K562 (cell line): ENCODE data around the gene HSPB7. TPM values are rescaled to one million over a fixed set of nuclear protein-coding genes. Genes with fewer than 3 reads are reported as not detected.
"Not testable (repeated sequence)": the region's sequence is repeated elsewhere in the genome, so short reads cannot be mapped to it uniquely, and the experiment has no call there.

Experiments used
- ATAC-seq: fragments of 200-7000 bp; cut with Tn5 transposase; 3 replicates; pipeline ENCODE4 v1.9.1; 2020; ENCODE audit warnings: moderate library complexity
- BruUV-seq: library from RNA; stranded (reverse); fragments of 400-500 nt; replicated peaks from 2 replicates; lab custom pipeline; 2021; lab: Mats Ljungman, UMichigan
- CTCF ChIA-PET: fragments of 300-600 bp; formaldehyde crosslinking; extraction: SDS; loops from one replicate; lab custom pipeline; 2021; ENCODE audit warnings: low intra/inter-chr PET ratio; lab: Yijun Ruan, JAX
- POLR2A ChIA-PET: fragments of 300-600, 350-650 bp; sonication (Branson Sonifier 250); formaldehyde crosslinking; extraction: SDS; loops from one replicate; lab custom pipeline; 2021; ENCODE audit warnings: antibody characterized with exemption, inconsistent platforms; lab: Yijun Ruan, JAX
- DNase-seq, 4 experiments: peaks; one replicate each; pipeline versions ENCODE4 v3.0.0 to v3.0.0-alpha.2; 2011 to 2018; ENCODE audit warnings: low spot score in 3 of 4, mixed read lengths in 3 of 4; ENCODE audit errors: extremely low read depth in 1 of 4
- FAIRE-seq: peaks from 2 replicates; lab custom pipeline; 2011; peaks lifted over from hg19 to GRCh38; lab: Jason Lieb, UNC
- H2AFZ ChIP-seq: 2 replicates; pipeline ENCODE4 v1.6.0; 2011; ENCODE audit warnings: low read depth, low read length, control low read depth, inconsistent platforms
- H3K27ac ChIP-seq: fragments of 200-600 bp; 3 replicates; pipeline ENCODE4 v1.8.0; 2011; ENCODE audit warnings: low read depth, mild to moderate bottlenecking, control low read depth, inconsistent platforms, low read length, moderate library complexity, mixed read lengths; ENCODE audit errors: extremely low read depth
- H3K27me3 ChIP-seq, 2 experiments: fragments of 300-600 bp in 1 of 2; 2 replicates in 1 of 2; 3 replicates in 1 of 2; pipeline versions ENCODE4 v1.6.0 to v1.8.0; 2011; ENCODE audit warnings: inconsistent platforms in 2 of 2, low read length in 2 of 2, mild to moderate bottlenecking in 1 of 2, mixed read lengths in 1 of 2, moderate library complexity in 1 of 2; ENCODE audit not compliant: control insufficient read depth in 2 of 2, insufficient read depth in 2 of 2
- H3K36me3 ChIP-seq: fragments of 300-600 bp; 3 replicates; pipeline ENCODE4 v1.8.0; 2011; ENCODE audit warnings: mild to moderate bottlenecking, low read length, inconsistent platforms; ENCODE audit not compliant: control insufficient read depth, insufficient read depth
- H3K4me1 ChIP-seq, 2 experiments: fragments of 200-600 bp in 1 of 2; replicated peaks in 1 of 2; 2 replicates in 1 of 2; 3 replicates in 1 of 2; pipeline versions ENCODE4 v1.5.1 to v1.8.0; 2011; ENCODE audit warnings: inconsistent platforms in 2 of 2, low read length in 2 of 2, mild to moderate bottlenecking in 1 of 2, mixed read lengths in 1 of 2, moderate library complexity in 1 of 2; ENCODE audit not compliant: control insufficient read depth in 2 of 2, insufficient read depth in 2 of 2
- H3K4me2 ChIP-seq: 2 replicates; pipeline ENCODE4 v1.6.1; 2011; ENCODE audit warnings: low read length, control low read depth, inconsistent platforms, mixed read lengths; ENCODE audit not compliant: insufficient read depth
- H3K4me3 ChIP-seq: fragments of 200-600 bp; sonication (generic), shearing (Covaris generic); 2 replicates; pipeline ENCODE4 v1.5.1; 2016; ENCODE audit warnings: control low read depth, inconsistent platforms
- H3K79me2 ChIP-seq: fragments of 200-600 bp; 3 replicates; pipeline ENCODE4 v1.8.0; 2011; ENCODE audit warnings: low read length, inconsistent platforms; ENCODE audit not compliant: control insufficient read depth, insufficient read depth
- H3K9ac ChIP-seq, 2 experiments: 2 replicates each; pipeline versions ENCODE4 v1.6.0 to v1.6.1; 2011; ENCODE audit warnings: low read depth in 2 of 2, low read length in 2 of 2, control low read depth in 1 of 2, inconsistent platforms in 1 of 2, mild to moderate bottlenecking in 1 of 2, mixed read lengths in 1 of 2; ENCODE audit not compliant: insufficient read depth in 1 of 2
- H3K9me1 ChIP-seq: one replicate; pipeline ENCODE4 v1.6.0; 2011; ENCODE audit warnings: inconsistent platforms, mild to moderate bottlenecking, low read length, moderate library complexity; ENCODE audit not compliant: control insufficient read depth, insufficient read depth
- H3K9me3 ChIP-seq: replicated peaks from 2 replicates; pipeline ENCODE4 v1.5.1; 2011; ENCODE audit warnings: low read depth, low read length, inconsistent platforms; ENCODE audit not compliant: control insufficient read depth, insufficient read depth
- H4K20me1 ChIP-seq: replicated peaks from 2 replicates; pipeline ENCODE4 v1.6.1; 2011; ENCODE audit warnings: low read length, inconsistent platforms, mixed read lengths; ENCODE audit not compliant: control insufficient read depth, insufficient read depth
- STAG1 ChIP-seq: sonication (generic); formaldehyde crosslinking; IDR thresholded peaks from 2 replicates; pipeline ENCODE4 v1.5.0; 2020; ENCODE audit warnings: missing genetic modification reagents, borderline replicate concordance
- ZBTB7A ChIP-seq: IDR thresholded peaks from 2 replicates; pipeline ENCODE4 v1.6.1; 2011; ENCODE audit warnings: low read depth, mild to moderate bottlenecking, low read length, moderate library complexity, borderline replicate concordance; ENCODE audit not compliant: control insufficient read depth
- WGBS: fragments of 100-300 bp; shearing (Covaris generic); methylation state at CpG from one replicate; pipeline ENCODE4 v1.1.6; 2016; ENCODE audit warnings: low coverage, mixed read lengths; ENCODE audit not compliant: insufficient coverage; ENCODE audit errors: missing lambda C conversion rate; 5-methylcytosine and 5-hydroxymethylcytosine counted together
- in situ Hi-C: fragments of 300-500 bp; cut with MboI; formaldehyde crosslinking; loops from 4 replicates; pipeline ENCODE4 v1.15.0; 2018; ENCODE audit warnings: inconsistent platforms, mixed read lengths
- intact Hi-C: fragments of 100-400 bp; cut with micrococcal nuclease; formaldehyde crosslinking; loops from 2 replicates; pipeline ENCODE4 v1.14.2; 2022
- polyA plus RNA-seq, 8 experiments: library from polyadenylated mRNA; depleted of rRNA in 4 of 8; stranded (reverse) in 5 of 8; unstranded in 3 of 8; fragments of >200 nt; fragmentation: Nextera tagmentation in 2 of 8; fragmentation: Illumina TruSeq in 1 of 8; extraction: Ambion mirVana in 2 of 8; extraction: Trizol in 1 of 8; gene quantifications; 2 replicates each; pipeline versions ENCODE4 v1.2.1 to v1.2.3, GENCODE V29; 2011 to 2014; ENCODE audit warnings: inconsistent platforms in 1 of 8, missing spikeins in 1 of 8
- total RNA-seq, 7 experiments: library from RNA; depleted of rRNA in 6 of 7; stranded (reverse); fragments of >200 nt in 6 of 7; fragmentation: Illumina TruSeq in 2 of 7; extraction: Trizol in 2 of 7; gene quantifications; 2 replicates each; pipeline versions ENCODE4 v1.2.1 to v1.2.3, GENCODE V29; 2011 to 2021; ENCODE audit warnings: low replicate concordance in 1 of 7
- TF ChIP-seq, protein P1 (sequence below): sonication (generic); formaldehyde crosslinking; IDR thresholded peaks from 2 replicates; pipeline ENCODE4 v1.8.1; 2023; ENCODE audit warnings: mild to moderate bottlenecking, missing genetic modification reagents

The HSPB7 gene
- total and polyA plus RNA-seq, 9 of the 15 experiments (the other 6 are each of a cell fraction or from before 2014, with no cell fraction given) = 0.05 to 0.19 (median 0.07) TPM; not detected in 6

GRCh38 chr1:16026723-16027484 is 9.1 kb upstream of the HSPB7 start (continued):
- TF ChIP-seq, protein P1, sequence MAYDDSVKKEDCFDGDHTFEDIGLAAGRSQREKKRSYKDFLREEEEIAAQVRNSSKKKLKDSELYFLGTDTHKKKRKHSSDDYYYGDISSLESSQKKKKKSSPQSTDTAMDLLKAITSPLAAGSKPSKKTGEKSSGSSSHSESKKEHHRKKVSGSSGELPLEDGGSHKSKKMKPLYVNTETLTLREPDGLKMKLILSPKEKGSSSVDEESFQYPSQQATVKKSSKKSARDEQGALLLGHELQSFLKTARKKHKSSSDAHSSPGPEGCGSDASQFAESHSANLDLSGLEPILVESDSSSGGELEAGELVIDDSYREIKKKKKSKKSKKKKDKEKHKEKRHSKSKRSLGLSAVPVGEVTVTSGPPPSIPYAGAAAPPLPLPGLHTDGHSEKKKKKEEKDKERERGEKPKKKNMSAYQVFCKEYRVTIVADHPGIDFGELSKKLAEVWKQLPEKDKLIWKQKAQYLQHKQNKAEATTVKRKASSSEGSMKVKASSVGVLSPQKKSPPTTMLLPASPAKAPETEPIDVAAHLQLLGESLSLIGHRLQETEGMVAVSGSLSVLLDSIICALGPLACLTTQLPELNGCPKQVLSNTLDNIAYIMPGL (CRISPR knock-in tag) = no peak
- TF ChIP-seq ZBTB7A = peak; percentile 26; the same call in 1 of the 2 replicates

GRCh38 chr1:16026302-16026701 is 8.5 kb upstream of the HSPB7 start:
- H3K9me1 ChIP-seq, H3K79me2 ChIP-seq, H3K9ac ChIP-seq, H3K36me3 ChIP-seq, H3K4me3 ChIP-seq, CTCF ChIA-PET, H3K9me3 ChIP-seq, in situ Hi-C loops, ATAC-seq, DNase-seq, intact Hi-C loops, FAIRE-seq, H4K20me1 ChIP-seq, H3K27ac ChIP-seq, BruUV-seq, H3K4me2 ChIP-seq, H2AFZ ChIP-seq: not testable (repeated sequence)
- 45% methylated on average over 9 of the region's 10 CpGs for WGBS
- Histone ChIP-seq H3K4me1 (peaks cover 7 to 52% of the 10 kb centered on the region in 2 experiments; a peak in 3 of 5 replicates), H3K27me3 (peaks cover 7 to 37% of the 10 kb centered on the region in 2 experiments; a peak in 3 of 5 replicates)
- POLR2A ChIA-PET = interaction anchor here (0.6 to 1.0 kb wide), 3 partner anchors 19 to 515 kb away, joined by 3 to 5 read pairs (median 4); no protein-coding TSS in a partner anchor
- peak; percentile 6; the same call in 1 of the 2 replicates for TF ChIP-seq STAG1 (CRISPR knock-in tag)
